ENCODE measurements around the gene OTUB1. TPM values are rescaled to one million over a fixed set of nuclear protein-coding genes. Genes with fewer than 3 reads are reported as not detected.

OTUB1 gene
- total and polyA plus RNA-seq, 9 of the 15 experiments (the other 6 are each of a cell fraction or from before 2014, with no cell fraction given) = 29.5 to 134 (median 66.1) TPM

DNA sequence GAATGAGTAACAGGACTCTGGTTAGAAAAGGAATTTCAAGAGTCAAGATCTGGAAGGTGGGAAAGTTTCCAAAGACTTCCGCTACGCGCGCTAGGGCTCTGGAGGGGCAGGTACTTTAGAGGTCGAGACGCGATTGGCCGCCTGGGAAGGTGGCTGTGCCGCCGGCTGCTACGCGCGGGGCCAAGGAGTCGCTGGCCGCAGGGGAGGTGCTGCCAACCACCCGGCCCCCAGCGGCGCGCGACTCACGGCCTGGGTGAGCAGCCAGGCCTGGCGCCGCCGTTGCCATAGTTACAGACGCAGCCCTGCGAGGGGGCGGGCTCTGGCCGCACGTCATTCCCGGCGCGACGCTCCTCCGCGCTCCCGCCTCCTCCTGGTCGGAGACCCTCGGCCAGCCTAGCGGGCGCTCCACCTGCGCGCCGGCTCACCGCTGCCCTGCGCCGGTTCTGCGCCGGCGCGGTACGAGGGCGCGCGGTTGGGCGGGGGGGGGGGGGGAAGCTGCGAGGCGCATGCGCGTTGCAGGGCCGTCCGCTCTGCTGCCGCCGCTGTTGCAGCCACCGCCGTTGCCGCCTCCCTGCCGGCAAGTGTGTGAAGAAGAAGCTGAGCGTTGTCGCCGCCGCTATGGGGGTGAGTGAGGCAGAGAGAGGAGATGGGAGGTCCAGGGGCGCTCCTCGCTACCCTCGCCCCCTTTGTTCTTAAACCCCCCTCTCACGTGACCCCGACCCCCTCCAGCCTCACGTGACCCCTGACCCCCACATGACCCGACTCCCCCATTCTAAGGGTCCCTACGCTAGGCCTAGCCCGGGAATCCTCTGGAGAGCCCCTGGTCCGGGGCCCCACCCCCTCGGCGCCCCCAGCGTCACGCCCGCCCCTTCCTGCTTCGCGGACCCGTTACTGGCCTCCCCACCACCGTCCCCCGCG lies 47.5 kb upstream of the OTUB1 start, which contains the start of gene NAA40 (continued):
- TF ChIP-seq ARID4B (CRISPR knock-in tag; IDR thresholded peaks at IDR 0.05) (peak; percentile 99), GTF2F1 (IDR thresholded peaks at IDR 0.05; ENCODE audit: low read depth, low read length) (no peak), SFPQ (IDR thresholded peaks at IDR 0.05; ENCODE audit: low read depth, low read length) (no peak), EP400 (IDR thresholded peaks at IDR 0.05) (peak; percentile 21; the same call in 1 of the 2 replicates), KLF10 (CRISPR knock-in tag; IDR thresholded peaks at IDR 0.05) (no peak), PHF21A (IDR thresholded peaks at IDR 0.05; ENCODE audit: borderline replicate concordance, low read depth) (no peak), ZEB2 (IDR thresholded peaks at IDR 0.05) (peak; percentile 52; the same call in 1 of the 2 replicates), CTCF (IDR thresholded peaks at IDR 0.05 in 2 of 3, conservative IDR thresholded peaks at IDR 0.05 in 1 of 3; ENCODE audit: insufficient read depth in 2 of 3, low read depth in 1 of 3, low read length in 3 of 3) (peak in 1 of 3 experiments; percentile 22; a peak in 2 of 6 replicates), FOS (IDR thresholded peaks at IDR 0.05; ENCODE audit: extremely low read depth, insufficient read length) (no peak)
- TF ChIP-seq, protein P1, sequence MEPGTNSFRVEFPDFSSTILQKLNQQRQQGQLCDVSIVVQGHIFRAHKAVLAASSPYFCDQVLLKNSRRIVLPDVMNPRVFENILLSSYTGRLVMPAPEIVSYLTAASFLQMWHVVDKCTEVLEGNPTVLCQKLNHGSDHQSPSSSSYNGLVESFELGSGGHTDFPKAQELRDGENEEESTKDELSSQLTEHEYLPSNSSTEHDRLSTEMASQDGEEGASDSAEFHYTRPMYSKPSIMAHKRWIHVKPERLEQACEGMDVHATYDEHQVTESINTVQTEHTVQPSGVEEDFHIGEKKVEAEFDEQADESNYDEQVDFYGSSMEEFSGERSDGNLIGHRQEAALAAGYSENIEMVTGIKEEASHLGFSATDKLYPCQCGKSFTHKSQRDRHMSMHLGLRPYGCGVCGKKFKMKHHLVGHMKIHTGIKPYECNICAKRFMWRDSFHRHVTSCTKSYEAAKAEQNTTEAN (CRISPR knock-in tag; IDR thresholded peaks at IDR 0.05) = 0 out of 2 replicates have a peak, but pooled peaks have one; percentile 34
- TF ChIP-seq, protein P2, sequence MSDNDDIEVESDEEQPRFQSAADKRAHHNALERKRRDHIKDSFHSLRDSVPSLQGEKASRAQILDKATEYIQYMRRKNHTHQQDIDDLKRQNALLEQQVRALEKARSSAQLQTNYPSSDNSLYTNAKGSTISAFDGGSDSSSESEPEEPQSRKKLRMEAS (CRISPR knock-in tag; IDR thresholded peaks at IDR 0.05) = peak; percentile 72

Measured in K562 (cell line).